HG02852 (cell line): ENCODE measurements around the gene IL16.
"Not testable (repeated sequence)": the region's sequence is repeated elsewhere in the genome, so short reads cannot be mapped to it uniquely, and the experiment has no call there.

ENCODE experiments used
- ATAC-seq: cut with Tn5 transposase; IDR thresholded peaks from one replicate; pipeline ENCODE4 v1.9.1; 2021; ENCODE audit warnings: mild to moderate bottlenecking, moderate library complexity; ENCODE audit not compliant: unreplicated experiment

Gene IL16

GRCh38 chr15:81196576-81197254 is at the start of gene IL16:
Gene IL16, plus strand, starts transcription at chr15:81196879. Its CDS starts 28,521 bp downstream, at chr15:81225400.
- ATAC-seq, result no peak

GRCh38 chr15:81151389-81151788 is 45.3 kb upstream of the IL16 start:
- no peak for ATAC-seq

GRCh38 chr15:81152339-81152738 is 44.3 kb upstream of the IL16 start:
- no peak for ATAC-seq

- no peak for ATAC-seq
Measured at GRCh38 chr15:81152799-81153198, 43.9 kb upstream of the IL16 start.

DNA sequence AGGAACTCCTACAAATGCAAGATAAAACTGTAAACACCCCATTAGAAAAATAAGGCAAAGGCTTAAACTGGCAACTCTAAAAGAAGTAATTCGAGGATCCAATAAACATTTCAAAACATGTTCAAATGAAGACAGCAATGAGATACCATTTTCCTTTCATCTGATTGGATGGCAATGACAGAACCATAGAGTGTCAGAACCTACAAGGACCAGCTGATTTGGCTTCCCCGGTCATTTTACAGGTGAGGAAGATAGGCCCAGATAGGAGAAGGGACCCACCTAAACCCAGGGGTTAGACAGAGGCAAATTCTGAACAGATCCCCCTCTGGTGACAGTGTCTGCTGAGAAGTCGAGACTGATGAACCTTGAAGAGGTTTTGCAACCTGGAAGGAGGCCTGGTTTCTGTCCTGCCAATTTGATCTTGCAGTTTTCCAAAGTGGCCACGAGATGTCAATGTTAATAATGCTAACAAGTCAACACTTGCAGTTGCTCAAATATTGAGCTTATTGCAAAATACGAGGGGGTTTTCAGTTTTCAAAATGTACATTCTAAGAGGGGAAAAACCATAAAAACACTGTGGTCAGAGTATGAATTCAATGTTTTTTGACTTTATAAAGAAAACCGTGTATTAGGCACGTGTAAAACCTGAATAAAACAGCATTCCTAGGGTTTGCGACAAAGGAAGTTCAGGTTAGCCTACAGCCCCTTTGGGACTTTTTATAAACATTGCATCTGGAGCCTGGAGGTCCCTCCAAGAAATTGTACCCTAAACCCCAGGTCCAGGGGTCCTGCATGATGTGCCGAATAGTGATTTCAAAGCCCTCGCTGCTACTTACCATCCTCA is 41.1 kb upstream of the IL16 start:
- ATAC-seq, result no peak

GRCh38 chr15:81156324-81156723 is 40.4 kb upstream of the IL16 start:
- no peak for ATAC-seq

DNA sequence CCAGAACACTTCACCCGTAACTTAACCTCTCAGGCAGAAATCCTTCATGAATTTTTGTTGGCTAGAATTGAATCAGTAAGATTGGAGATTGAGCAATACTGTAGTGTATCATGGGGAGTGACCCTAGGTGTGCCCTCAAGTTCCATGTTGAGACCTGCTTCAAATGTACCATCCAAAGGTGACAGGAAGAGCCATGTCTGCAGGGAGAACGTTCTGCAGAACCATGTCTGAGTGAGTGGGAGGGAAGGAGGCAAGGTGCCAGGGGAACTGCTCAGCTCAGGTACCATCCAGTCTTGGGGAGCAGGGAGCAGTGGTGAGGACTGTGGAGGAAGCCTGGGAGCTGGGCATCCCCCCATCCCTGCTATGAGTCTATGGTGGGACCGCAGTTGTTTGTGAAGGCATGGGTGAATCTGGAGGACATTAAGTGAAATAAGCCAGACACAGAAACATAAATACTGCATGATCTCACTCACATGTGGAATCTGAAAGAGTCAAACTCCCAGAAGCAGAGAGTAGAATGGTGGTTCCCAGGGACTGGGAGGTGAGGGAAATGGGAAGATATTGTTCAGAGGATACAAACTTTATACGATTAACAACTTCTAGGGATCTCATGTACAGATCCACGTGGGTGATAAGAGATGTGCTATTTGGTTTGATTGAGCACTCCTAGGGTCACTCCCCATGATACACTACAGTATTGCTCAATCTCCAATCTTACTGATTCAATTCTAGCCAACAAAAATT is 39.3 kb upstream of the IL16 start:
- ATAC-seq, result no peak

DNA sequence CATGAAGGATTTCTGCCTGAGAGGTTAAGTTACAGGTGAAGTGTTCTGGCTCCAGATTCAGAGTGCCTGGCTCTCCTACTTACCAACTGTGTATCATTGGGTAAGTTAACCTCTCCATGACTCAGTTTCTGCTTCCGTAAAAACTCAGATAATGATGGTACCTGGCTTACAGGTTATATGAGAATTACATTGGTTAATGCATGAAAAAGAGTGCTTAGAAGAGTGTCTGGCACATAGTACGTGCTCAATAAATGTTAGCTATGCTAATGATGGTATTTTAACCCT is 38.8 kb upstream of the IL16 start:
- ATAC-seq, result no peak

DNA sequence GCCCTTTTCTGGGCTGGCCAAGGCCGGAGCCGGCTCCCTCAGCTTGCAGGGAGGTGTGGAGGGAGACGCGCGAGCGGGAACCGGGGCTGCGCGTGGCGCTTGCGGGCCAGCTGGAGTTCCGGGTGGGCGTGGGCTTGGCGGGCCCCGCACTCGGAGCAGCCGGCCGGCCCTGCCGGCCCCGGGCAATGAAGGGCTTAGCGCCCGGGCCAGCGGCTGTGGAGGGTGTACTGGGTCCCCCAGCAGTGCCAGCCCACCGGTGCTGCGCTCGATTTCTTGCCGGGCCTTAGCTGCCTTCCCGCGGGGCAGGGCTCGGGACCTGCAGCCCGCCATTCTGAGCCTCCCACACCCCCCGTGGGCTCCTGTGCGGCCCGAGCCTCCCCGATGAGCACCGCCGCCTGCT is 38.1 kb upstream of the IL16 start:
- not testable (repeated sequence) for ATAC-seq

DNA sequence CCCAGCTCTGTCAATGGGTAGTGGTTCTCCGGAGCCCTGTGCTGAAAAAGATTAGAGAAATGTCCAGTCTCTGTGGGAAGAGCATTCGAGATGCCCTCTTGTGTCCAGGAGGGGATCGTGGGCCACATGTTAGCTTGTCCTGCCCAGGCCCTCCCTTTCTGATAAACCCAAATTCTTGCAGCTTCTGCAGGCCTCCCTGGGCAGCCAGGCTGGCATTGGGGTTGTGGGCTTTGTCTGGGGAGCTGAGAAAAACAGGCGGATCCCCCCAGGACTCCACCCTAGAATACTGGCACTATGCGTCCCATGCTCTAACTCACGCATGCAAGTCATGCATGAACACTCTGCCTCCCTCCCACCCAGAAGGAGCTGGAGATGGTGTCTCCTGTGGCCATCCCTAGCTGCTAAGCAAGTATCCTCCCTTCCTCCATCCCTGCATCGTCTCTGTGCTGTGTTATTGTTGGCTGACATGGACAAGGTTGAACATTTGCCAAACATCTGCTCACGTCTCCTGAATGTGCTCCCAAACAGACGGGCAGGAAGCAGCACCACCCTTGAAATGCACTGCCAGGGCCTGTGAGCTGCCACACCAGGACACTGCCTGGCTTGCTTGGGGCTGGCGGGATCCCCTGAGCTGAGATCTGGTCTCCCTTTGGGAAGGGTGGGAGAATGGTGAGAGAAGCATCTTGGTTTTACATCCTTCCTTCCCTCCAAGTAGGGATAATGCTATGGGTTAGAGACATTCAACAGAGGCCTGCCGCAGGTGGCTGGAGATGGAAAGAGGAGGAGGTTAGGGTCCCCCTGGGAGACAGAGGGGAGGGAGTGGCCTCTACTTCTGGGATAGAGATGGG is 36.1 kb upstream of the IL16 start:
- no peak for ATAC-seq

DNA sequence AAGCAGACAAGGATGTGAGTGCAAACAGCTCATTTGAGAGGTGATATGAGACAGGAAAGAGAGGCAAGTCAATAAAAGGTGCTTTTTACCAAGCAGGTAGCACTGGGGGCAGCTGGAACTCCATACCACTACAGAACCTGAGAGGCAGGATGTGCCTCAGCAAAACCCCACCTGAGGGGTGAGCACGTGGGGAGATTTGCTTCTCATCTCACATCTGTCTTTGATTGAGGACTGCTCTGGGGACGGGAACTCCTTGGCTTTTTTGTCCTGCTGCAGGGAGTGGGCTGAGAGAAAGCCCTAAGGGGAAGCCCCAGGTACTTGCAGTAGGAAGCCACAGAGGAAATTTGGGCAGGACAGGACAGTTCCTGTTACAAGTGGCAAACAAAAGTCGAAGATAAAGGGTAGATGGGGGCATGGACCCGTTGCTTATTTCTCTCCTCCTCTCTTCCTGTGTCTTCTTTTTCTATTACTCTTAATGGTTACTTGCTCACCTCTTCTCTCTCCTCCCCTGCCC is 35.5 kb upstream of the IL16 start:
- ATAC-seq, result no peak

DNA sequence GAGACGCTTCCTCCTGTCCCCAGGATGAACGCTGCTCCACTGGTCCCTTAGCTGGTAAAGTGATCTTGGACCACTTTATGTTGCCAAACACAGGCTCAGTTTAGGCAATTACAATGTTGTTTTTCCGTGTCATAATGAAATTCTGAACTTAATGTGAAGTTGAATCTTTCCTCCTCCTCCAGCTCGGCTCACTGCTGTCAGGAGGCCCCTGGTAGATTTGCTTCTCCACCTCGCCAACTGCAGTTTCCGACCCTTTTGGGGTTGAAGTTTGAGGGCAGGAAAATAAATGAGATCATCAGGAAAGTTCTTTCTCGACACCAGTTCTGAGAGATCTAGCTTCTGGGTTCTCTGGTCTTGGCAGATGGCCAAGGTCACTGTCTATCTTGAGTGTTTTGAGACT is 34.8 kb upstream of the IL16 start:
- ATAC-seq, result no peak

DNA sequence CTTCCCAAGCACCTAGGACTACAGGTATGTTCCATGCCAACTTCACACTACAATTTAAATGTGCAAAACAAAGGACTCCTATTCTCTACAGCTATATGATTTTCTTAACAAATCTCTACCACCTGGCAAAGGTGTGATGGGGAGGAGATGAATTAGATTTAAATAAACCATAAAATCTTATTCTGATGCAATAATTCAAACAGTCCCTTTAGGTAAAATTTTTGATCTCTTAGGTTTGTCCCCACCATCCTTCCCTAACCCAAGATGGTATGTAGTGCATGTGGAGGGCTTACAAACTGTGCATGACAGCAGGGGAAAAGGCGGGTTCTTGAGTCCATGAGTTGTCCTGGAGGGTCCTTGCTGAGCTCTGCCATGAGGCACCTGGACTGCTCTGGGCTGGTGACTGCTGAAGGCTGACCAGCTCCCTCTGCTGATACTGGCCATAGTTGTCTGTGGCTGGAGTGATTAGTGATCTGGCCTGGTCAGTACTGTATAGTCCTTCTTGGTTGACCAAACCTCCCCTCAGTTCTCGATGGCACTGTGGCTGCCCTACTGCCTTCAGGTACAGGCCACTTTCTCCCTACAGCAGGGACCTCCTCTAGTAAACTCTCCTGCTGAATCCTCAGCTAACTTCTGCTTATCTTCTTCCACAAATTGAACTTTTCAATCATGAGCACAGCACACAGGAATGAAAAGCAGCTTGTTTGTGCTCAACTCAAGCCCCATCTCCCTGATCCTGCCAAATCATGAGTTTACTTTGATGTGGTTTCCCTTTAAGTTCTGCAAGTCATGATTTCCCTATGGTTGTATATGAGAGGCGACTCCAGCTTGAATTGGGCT is 32.5 kb upstream of the IL16 start:
- ATAC-seq, result no peak

- no peak for ATAC-seq
Measured at GRCh38 chr15:81165535-81165934, 31.1 kb upstream of the IL16 start.

- ATAC-seq, result no peak
Measured at GRCh38 chr15:81166636-81167305, 29.9 kb upstream of the IL16 start.

- ATAC-seq, result no peak
Measured at GRCh38 chr15:81168131-81168526, 28.6 kb upstream of the IL16 start.

DNA sequence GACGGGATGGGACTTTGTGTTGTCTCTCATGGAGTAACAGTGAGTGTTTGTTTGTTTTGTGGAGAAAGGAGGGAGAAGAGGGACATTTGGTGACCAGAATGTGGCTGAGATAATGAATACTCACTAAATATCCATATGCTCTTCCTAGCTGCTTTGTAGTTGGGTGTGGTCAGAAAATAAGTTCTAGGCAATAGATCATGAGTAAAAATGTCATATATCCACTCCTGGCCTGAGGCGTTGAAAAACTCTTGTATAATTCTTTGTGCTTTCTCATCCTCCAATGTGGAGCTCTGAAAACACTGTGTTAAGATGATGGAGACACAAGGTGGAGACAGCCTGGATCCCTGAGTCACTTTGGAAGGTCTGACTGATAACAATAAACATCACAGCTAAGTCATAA is 28.0 kb upstream of the IL16 start:
- ATAC-seq, result no peak

GRCh38 chr15:81170511-81170910 is 26.2 kb upstream of the IL16 start:
- no peak for ATAC-seq

DNA sequence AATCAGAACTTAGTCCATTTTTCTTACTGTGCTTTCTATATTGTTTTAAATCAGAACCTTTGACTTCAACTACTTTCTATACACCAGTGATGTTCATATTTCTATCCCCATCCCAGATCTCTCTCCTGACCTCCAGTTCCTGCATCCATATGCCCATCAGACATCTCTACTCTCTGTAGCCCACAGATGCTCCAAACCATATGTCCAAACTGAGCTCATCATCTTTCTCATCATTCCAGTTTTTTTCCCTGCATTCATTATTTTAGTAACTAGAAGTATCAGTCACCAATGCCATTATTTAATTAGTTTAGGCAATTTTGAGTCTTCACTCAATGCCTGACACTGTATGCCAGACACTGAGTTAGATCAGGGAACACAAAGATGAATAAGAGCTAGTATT is 25.4 kb upstream of the IL16 start:
- no peak for ATAC-seq
